Measurements from ENCODE around the gene SNX8. TPM values are rescaled to one million over a fixed set of nuclear protein-coding genes. Genes with fewer than 3 reads are reported as not detected.

Gene SNX8
- total RNA-seq, 2 donors from 2014 or later, result 28.9 to 34.5 TPM

- Mint-ChIP-seq H3K27ac (peak overlapping the region; percentile 50 to 91), H3K4me1 (ENCODE audit: low read depth in 2 of 2) (peaks cover 11 to 27% of the 10 kb centered on the region in 2 donors), H3K4me3 (peak overlapping the region; percentile 85), H3K27me3 (no peaks in the 10 kb centered on the region), H3K9me3 (no peaks in the 10 kb centered on the region), H3K36me3 (peaks cover 8% of the 10 kb centered on the region)
- DNase-seq (ENCODE audit: low spot score), result no peak
- ATAC-seq, result peak; percentile 74 to 77
Measured at GRCh38 chr7:2231992-2232765, 82.1 kb downstream of the SNX8 start.

DNA sequence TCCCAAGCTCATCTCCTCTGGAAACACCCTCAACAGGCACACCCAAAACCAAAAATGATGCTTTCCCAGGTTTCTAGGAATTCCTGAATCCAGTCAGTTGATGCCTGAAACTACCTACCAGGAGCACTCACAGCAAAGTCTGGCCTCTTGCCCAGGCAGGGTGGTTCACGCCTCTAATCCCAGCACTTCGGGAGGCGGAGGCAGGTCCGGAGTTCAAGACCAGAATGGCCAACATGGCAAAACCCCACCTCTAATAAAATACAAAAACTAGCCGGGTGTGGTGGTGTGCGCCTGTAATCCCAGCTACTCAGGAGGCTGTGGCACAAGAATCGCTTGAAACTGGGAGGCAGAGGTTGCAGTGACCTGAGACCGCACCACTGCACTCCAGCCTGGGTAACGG, 83.4 kb downstream of the SNX8 start:
- DNase-seq (ENCODE audit: low spot score), result no peak
- Mint-ChIP-seq H3K27ac (no peak overlapping the region), H3K27me3 (no peaks in the 10 kb centered on the region), H3K36me3 (peaks cover 8% of the 10 kb centered on the region), H3K4me1 (ENCODE audit: low read depth in 2 of 2) (peaks cover 10 to 29% of the 10 kb centered on the region in 2 donors), H3K9me3 (no peaks in the 10 kb centered on the region), H3K4me3 (no peak overlapping the region)
- ATAC-seq, result no peak

DNA sequence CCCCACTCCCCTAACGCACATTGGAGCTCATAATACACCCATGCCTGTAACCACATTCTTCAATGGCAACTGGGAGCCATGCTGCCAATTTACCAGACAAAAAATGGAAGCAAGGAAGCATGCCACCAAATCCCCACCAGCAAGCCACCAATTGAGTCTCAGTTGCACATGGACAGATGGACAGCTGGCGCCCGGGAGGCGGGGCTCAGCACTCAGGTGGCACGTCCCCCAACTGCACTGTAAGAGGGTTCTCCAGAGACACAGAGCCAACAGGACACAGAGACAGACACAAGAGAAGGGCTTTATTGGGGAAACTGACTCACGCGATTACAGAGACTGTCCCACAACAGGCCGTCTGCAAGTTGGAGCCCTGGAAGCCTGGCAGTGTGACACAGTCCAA, 84.0 kb downstream of the SNX8 start:
- H3K4me1 Mint-ChIP-seq (ENCODE audit: low read depth in 2 of 2), result peaks cover 10 to 27% of the 10 kb centered on the region in 2 donors
- H3K27me3 Mint-ChIP-seq, result no peaks in the 10 kb centered on the region
- no peaks in the 10 kb centered on the region for H3K9me3 Mint-ChIP-seq
- ATAC-seq (no peak), DNase-seq (ENCODE audit: low spot score) (no peak)
- peaks cover 5% of the 10 kb centered on the region for H3K36me3 Mint-ChIP-seq
- H3K27ac Mint-ChIP-seq, result peak overlapping the region in 1 of 2 donors; percentile 41
- no peak overlapping the region for H3K4me3 Mint-ChIP-seq

- Mint-ChIP-seq H3K27ac (peak overlapping the region in 1 of 2 donors; percentile 41), H3K27me3 (no peaks in the 10 kb centered on the region), H3K36me3 (no peaks in the 10 kb centered on the region), H3K4me1 (ENCODE audit: low read depth in 2 of 2) (peaks cover 10 to 26% of the 10 kb centered on the region in 2 donors), H3K4me3 (no peak overlapping the region), H3K9me3 (no peaks in the 10 kb centered on the region)
- DNase-seq (ENCODE audit: low spot score) (no peak), ATAC-seq (no peak)
Measured at GRCh38 chr7:2229467-2229866, 84.8 kb downstream of the SNX8 start.

- no peak for DNase-seq (ENCODE audit: low spot score)
- Mint-ChIP-seq H3K4me3 (no peak overlapping the region), H3K36me3 (no peaks in the 10 kb centered on the region), H3K27me3 (no peaks in the 10 kb centered on the region), H3K27ac (no peak overlapping the region), H3K4me1 (ENCODE audit: low read depth in 2 of 2) (peaks cover 10 to 29% of the 10 kb centered on the region in 2 donors), H3K9me3 (no peaks in the 10 kb centered on the region)
- no peak for ATAC-seq
Measured at GRCh38 chr7:2228921-2229320, 85.3 kb downstream of the SNX8 start.

DNA sequence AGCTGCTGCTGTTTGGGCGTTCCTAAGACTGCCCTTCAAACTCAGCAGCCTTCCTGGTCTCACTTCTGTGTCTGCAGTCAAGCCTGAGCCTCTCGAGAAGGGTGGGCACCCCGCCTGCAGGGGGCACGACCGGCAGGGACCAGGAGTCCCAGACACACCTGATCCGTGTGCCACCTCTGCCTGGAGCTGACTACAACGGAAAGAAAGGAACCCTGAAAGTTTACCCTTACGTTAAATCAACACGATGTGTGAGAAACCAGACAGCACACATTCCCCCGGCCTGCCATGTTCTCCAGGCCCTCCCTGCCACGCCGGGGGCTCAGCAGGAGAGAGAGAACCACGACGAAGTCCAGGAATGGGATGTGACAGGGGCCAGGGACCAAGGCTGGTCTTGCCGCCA, 86.5 kb downstream of the SNX8 start:
- DNase-seq (ENCODE audit: low spot score), result no peak
- no peak overlapping the region for H3K4me3 Mint-ChIP-seq
- no peaks in the 10 kb centered on the region for H3K9me3 Mint-ChIP-seq

GRCh38 chr7:2225830-2226229, 88.4 kb downstream of the SNX8 start:
- DNase-seq (ENCODE audit: low spot score) (no peak), ATAC-seq (no peak)
- H3K4me1 Mint-ChIP-seq (ENCODE audit: low read depth in 2 of 2), result peaks cover 4 to 17% of the 10 kb centered on the region in 2 donors
- no peaks in the 10 kb centered on the region for H3K36me3 Mint-ChIP-seq
- H3K27ac Mint-ChIP-seq, result no peak overlapping the region
- no peaks in the 10 kb centered on the region for H3K9me3 Mint-ChIP-seq
- H3K4me3 Mint-ChIP-seq, result no peak overlapping the region
- H3K27me3 Mint-ChIP-seq, result no peaks in the 10 kb centered on the region

More for the DNA sequence above, 86.5 kb downstream of the SNX8 start:
- H3K27ac Mint-ChIP-seq, result no peak overlapping the region
- H3K4me1 Mint-ChIP-seq (ENCODE audit: low read depth in 2 of 2), result peaks cover 10 to 24% of the 10 kb centered on the region in 2 donors
- H3K36me3 Mint-ChIP-seq, result no peaks in the 10 kb centered on the region
- ATAC-seq, result no peak
- no peaks in the 10 kb centered on the region for H3K27me3 Mint-ChIP-seq

DNA sequence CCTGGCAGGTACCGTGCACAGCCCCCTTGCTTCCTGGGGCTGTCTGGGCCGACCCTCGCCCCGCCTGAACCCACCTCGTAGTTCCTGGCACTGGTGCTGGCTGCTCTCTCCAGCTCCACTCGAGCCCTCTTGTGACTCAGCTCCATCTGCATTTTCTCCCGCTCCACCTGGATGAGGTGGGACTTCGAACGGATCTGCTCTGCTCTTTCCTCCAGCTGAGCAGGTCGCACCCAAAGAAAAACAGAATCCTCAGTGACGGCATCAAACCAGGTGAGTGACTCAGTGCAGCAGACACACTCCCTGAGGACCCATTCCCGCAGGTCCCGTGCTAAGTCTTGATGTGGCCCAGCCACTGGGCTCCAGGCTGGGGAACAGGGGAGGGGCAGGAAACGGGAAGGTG, 88.9 kb downstream of the SNX8 start:
- ATAC-seq, result no peak
- peaks cover 4 to 16% of the 10 kb centered on the region in 2 donors for H3K4me1 Mint-ChIP-seq (ENCODE audit: low read depth in 2 of 2)
- no peaks in the 10 kb centered on the region for H3K9me3 Mint-ChIP-seq
- no peak overlapping the region for H3K27ac Mint-ChIP-seq
- DNase-seq (ENCODE audit: low spot score), result no peak
- no peaks in the 10 kb centered on the region for H3K36me3 Mint-ChIP-seq
- no peaks in the 10 kb centered on the region for H3K27me3 Mint-ChIP-seq
- no peak overlapping the region for H3K4me3 Mint-ChIP-seq

GRCh38 chr7:2224934-2225333, 89.3 kb downstream of the SNX8 start:
- DNase-seq (ENCODE audit: low spot score), result no peak
- Mint-ChIP-seq H3K27me3 (no peaks in the 10 kb centered on the region), H3K36me3 (no peaks in the 10 kb centered on the region), H3K4me3 (no peak overlapping the region), H3K4me1 (ENCODE audit: low read depth in 2 of 2) (peaks cover 4 to 12% of the 10 kb centered on the region in 2 donors), H3K9me3 (no peaks in the 10 kb centered on the region), H3K27ac (no peak overlapping the region)
- no peak for ATAC-seq

- no peak for ATAC-seq
- H3K9me3 Mint-ChIP-seq, result no peaks in the 10 kb centered on the region
- H3K4me1 Mint-ChIP-seq (ENCODE audit: low read depth in 2 of 2), result peaks cover 1 to 9% of the 10 kb centered on the region in 2 donors
- no peak overlapping the region for H3K4me3 Mint-ChIP-seq
- H3K27me3 Mint-ChIP-seq, result no peaks in the 10 kb centered on the region
- DNase-seq (ENCODE audit: low spot score), result no peak
- H3K36me3 Mint-ChIP-seq, result no peaks in the 10 kb centered on the region
- no peak overlapping the region for H3K27ac Mint-ChIP-seq
Measured at GRCh38 chr7:2224491-2224928, 89.7 kb downstream of the SNX8 start.

GRCh38 chr7:2223321-2223720, 90.9 kb downstream of the SNX8 start:
- H3K27me3 Mint-ChIP-seq, result no peaks in the 10 kb centered on the region
- ATAC-seq (peak in 1 of 2 donors; percentile 11), DNase-seq (ENCODE audit: low spot score) (no peak)
- H3K27ac Mint-ChIP-seq, result no peak overlapping the region
- H3K36me3 Mint-ChIP-seq, result no peaks in the 10 kb centered on the region
- no peak overlapping the region for H3K4me3 Mint-ChIP-seq
- H3K4me1 Mint-ChIP-seq (ENCODE audit: low read depth in 2 of 2), result peaks cover 0 to 9% of the 10 kb centered on the region in 2 donors
- no peaks in the 10 kb centered on the region for H3K9me3 Mint-ChIP-seq

DNA sequence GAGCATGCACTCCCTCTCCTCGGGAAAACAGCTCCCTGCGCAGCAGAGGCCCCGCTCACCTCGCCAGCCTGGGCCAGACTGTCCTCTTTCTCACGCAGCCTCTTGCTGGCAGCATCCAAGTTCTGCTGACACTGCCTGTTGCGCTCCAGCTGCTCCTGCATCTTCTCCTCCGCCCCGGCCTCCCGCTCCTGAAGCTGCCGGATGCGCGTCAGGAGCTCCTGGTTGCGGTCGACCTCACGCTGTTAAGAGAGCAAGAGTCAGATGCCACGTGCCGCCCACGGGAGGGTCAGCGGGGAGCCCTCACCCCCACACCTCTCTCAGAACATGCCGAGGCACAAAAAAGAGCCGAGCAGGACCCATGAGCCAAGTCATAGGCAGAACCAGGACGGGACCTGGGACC, 91.7 kb downstream of the SNX8 start:
- H3K9me3 Mint-ChIP-seq, result no peaks in the 10 kb centered on the region
- H3K4me3 Mint-ChIP-seq, result no peak overlapping the region
- no peak for DNase-seq (ENCODE audit: low spot score)
- no peaks in the 10 kb centered on the region for H3K36me3 Mint-ChIP-seq
- no peaks in the 10 kb centered on the region for H3K27me3 Mint-ChIP-seq
- ATAC-seq, result no peak
- H3K4me1 Mint-ChIP-seq (ENCODE audit: low read depth in 2 of 2), result peaks cover 0 to 7% of the 10 kb centered on the region in 2 donors
- H3K27ac Mint-ChIP-seq, result no peak overlapping the region

DNA sequence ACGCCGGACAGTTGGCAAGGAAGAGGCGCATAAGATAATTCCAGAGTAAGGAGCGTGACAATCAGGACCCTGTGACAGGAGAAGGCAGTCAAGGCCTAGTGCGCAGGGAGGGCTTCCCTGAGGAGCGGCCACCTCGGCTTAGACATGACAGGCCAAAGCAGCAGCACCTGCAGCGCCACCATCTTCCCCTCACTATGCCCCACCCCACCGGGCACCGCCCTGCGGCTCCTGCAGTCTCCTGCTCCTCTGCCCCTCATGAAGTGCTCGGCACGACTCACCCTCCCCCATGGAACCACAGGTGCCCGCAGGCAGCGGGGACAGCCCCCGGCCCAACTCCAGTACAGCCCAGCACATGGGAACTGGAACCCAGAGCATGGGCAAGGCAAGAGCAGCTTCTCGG, 93.3 kb downstream of the SNX8 start:
- DNase-seq (ENCODE audit: low spot score) (no peak), ATAC-seq (no peak)
- Mint-ChIP-seq H3K27me3 (no peaks in the 10 kb centered on the region), H3K9me3 (no peaks in the 10 kb centered on the region), H3K4me1 (ENCODE audit: low read depth in 2 of 2) (peaks cover 0 to 6% of the 10 kb centered on the region in 2 donors), H3K36me3 (peaks cover 4% of the 10 kb centered on the region), H3K4me3 (no peak overlapping the region), H3K27ac (no peak overlapping the region)

GRCh38 chr7:2220506-2220905, 93.7 kb downstream of the SNX8 start:
- Mint-ChIP-seq H3K4me1 (ENCODE audit: low read depth in 2 of 2) (peaks cover 0 to 6% of the 10 kb centered on the region in 2 donors), H3K27ac (no peak overlapping the region), H3K4me3 (no peak overlapping the region), H3K36me3 (peaks cover 6% of the 10 kb centered on the region), H3K9me3 (no peaks in the 10 kb centered on the region), H3K27me3 (no peaks in the 10 kb centered on the region)
- ATAC-seq, result no peak
- no peak for DNase-seq (ENCODE audit: low spot score)
